8988T (cell line): ENCODE measurements around the gene SPAG8.

Experiments
- DNase-seq: peaks from one replicate; pipeline ENCODE4 v3.0.0; 2011

Gene SPAG8

GRCh38 chr9:35806101-35806500, 6.0 kb downstream of the SPAG8 start:
- no peak for DNase-seq

- DNase-seq: no peak
Measured at GRCh38 chr9:35801328-35802128, 10.5 kb downstream of the SPAG8 start.

GRCh38 chr9:35800530-35800929, 11.5 kb downstream of the SPAG8 start:
- DNase-seq: no peak

GRCh38 chr9:35798658-35799374, 13.2 kb downstream of the SPAG8 start:
- no peak for DNase-seq

GRCh38 chr9:35797311-35798109, 14.6 kb downstream of the SPAG8 start:
- DNase-seq: no peak

- DNase-seq: no peak
Measured at GRCh38 chr9:35795695-35796094, 16.4 kb downstream of the SPAG8 start.

- no peak for DNase-seq
Measured at GRCh38 chr9:35793461-35793860, 18.6 kb downstream of the SPAG8 start.

- no peak for DNase-seq
Measured at GRCh38 chr9:35792826-35793225, 19.2 kb downstream of the SPAG8 start.

GRCh38 chr9:35792024-35792813, 19.8 kb downstream of the SPAG8 start:
- no peak for DNase-seq

- no peak for DNase-seq
Measured at GRCh38 chr9:35791297-35791921, 20.7 kb downstream of the SPAG8 start, which contains the start of gene NPR2. Gene NPR2 (plus strand): TSS chr9:35791591. CDS start chr9:35792409, 818 bp downstream.

- peak; percentile 91 for DNase-seq
Measured at GRCh38 chr9:35790385-35791296, 21.4 kb downstream of the SPAG8 start.

- DNase-seq: no peak
Measured at GRCh38 chr9:35790025-35790384, 22.1 kb downstream of the SPAG8 start.

- DNase-seq: no peak
Measured at GRCh38 chr9:35789541-35789940, 22.5 kb downstream of the SPAG8 start.

GRCh38 chr9:35783418-35783817, 28.6 kb downstream of the SPAG8 start:
- DNase-seq: no peak

- DNase-seq: no peak
Measured at GRCh38 chr9:35781066-35781465, 31.0 kb downstream of the SPAG8 start.

- DNase-seq: no peak
Measured at GRCh38 chr9:35778496-35778895, 33.6 kb downstream of the SPAG8 start.

GRCh38 chr9:35776018-35776417, 36.0 kb downstream of the SPAG8 start:
- no peak for DNase-seq

GRCh38 chr9:35774907-35775635, 37.0 kb downstream of the SPAG8 start:
- DNase-seq: no peak

- no peak for DNase-seq
Measured at GRCh38 chr9:35771943-35772342, 40.1 kb downstream of the SPAG8 start.

- no peak for DNase-seq
Measured at GRCh38 chr9:35771534-35771933, 40.5 kb downstream of the SPAG8 start.
